ENCODE data around the gene CKM. TPM values are rescaled to one million over a fixed set of nuclear protein-coding genes. Genes with fewer than 3 reads are reported as not detected.

CKM gene
- total RNA-seq, 2 donors from 2014 or later, result 0.29 TPM; not detected in 1

DNA sequence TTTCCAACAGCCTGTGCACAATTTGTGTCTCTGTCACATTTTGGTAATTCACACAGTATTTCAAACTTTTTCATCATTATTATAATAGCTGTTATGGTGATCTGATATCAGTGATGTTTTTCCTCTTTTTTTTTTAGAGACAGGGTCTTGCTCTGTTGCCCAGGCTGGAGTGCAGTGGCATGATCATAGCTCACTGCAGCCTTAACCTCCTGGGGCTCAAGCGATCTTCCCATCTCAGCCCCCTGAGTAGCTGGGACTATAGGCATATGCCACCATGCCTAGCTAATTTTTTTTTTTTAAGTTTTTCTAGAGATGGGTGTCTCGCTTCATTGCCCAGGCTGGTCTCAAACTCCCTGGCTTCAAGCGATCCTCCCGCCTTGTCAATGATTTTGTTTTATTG, 65.8 kb downstream of the CKM start:
- Mint-ChIP-seq H3K9me3 (no peaks in the 10 kb centered on the region), H3K27ac (no peak overlapping the region), H3K4me1 (ENCODE audit: low read depth in 2 of 2) (peaks cover 26 to 30% of the 10 kb centered on the region in 2 donors), H3K4me3 (no peak overlapping the region), H3K36me3 (no peaks in the 10 kb centered on the region), H3K27me3 (no peaks in the 10 kb centered on the region)
- DNase-seq (ENCODE audit: low spot score) (no peak), ATAC-seq (no peak)

Other genes with a start within 250 kb of the CKM start
- gene ZNF296, start 246.4 kb downstream of the CKM start, total RNA-seq, result 1 to 10 TPM; 5.0 to 5.5 TPM
- gene GEMIN7, start 243.6 kb downstream of the CKM start, total RNA-seq, result 10 to 100 TPM; 59.0 TPM
- gene PPP1R37, start 229.7 kb downstream of the CKM start, total RNA-seq, result 10 to 100 TPM; 18.1 to 36.3 TPM
- gene NKPD1, start 161.9 kb downstream of the CKM start, total RNA-seq, result under 1 TPM; 0.14 to 0.22 TPM
- gene TRAPPC6A, start 144.6 kb downstream of the CKM start, total RNA-seq, result 10 to 100 TPM; 17.5 to 33.5 TPM
- gene BLOC1S3, start 144.1 kb downstream of the CKM start, total RNA-seq, result 10 to 100 TPM; 15.4 to 20.5 TPM
- gene EXOC3L2, start 77.5 kb downstream of the CKM start, total RNA-seq, result not detected
- gene MARK4, start 71.6 kb downstream of the CKM start, total RNA-seq, result 10 to 100 TPM; 31.4 to 42.5 TPM
- not detected for gene KLC3, start 17.9 kb upstream of the CKM start, total RNA-seq
- gene ERCC2, start 47.7 kb upstream of the CKM start, total RNA-seq, result 10 to 100 TPM; 18.1 to 44.0 TPM
- 10 to 100 TPM; 12.2 to 14.1 TPM for gene PPP1R13L, start 82.2 kb upstream of the CKM start, total RNA-seq
- gene POLR1G, start 83.8 kb upstream of the CKM start, total RNA-seq, result 10 to 100 TPM; 11.0 to 25.4 TPM
- gene ERCC1, start 101.0 kb upstream of the CKM start, total RNA-seq, result 10 to 100 TPM; 65.0 to 67.8 TPM
- gene FOSB, start 145.1 kb upstream of the CKM start, total RNA-seq, result 10 to 100 TPM; 16.3 to 18.0 TPM
- 1 to 10 TPM; 5.9 to 7.8 TPM for gene RTN2, start 174.2 kb upstream of the CKM start, total RNA-seq
- 1 to 10 TPM; 3.2 to 3.6 TPM for gene PPM1N, start 175.6 kb upstream of the CKM start, total RNA-seq
- 100 to 1,000 TPM; 447 to 589 TPM for gene VASP, start 184.6 kb upstream of the CKM start, total RNA-seq

All from natural killer cell treated with Interleukin-12 subunit alpha and Interleukin-12 subunit beta and Interleukin-15 and Interleukin-18, amount 100 ng/mL, for 72 hours (primary cell).